HG03442 (cell line): Measurements from ENCODE around the gene TSPEAR.

Source experiments
- ATAC-seq: cut with Tn5 transposase; IDR thresholded peaks from one replicate; pipeline ENCODE4 v1.9.1; 2021; ENCODE audit warnings: mild to moderate bottlenecking, moderate library complexity; ENCODE audit not compliant: unreplicated experiment

Gene TSPEAR

GRCh38 chr21:44723177-44724131, 12.1 kb upstream of the TSPEAR start:
- no peak for ATAC-seq

- no peak for ATAC-seq
Measured at GRCh38 chr21:44722731-44723130, 11.4 kb upstream of the TSPEAR start.

DNA sequence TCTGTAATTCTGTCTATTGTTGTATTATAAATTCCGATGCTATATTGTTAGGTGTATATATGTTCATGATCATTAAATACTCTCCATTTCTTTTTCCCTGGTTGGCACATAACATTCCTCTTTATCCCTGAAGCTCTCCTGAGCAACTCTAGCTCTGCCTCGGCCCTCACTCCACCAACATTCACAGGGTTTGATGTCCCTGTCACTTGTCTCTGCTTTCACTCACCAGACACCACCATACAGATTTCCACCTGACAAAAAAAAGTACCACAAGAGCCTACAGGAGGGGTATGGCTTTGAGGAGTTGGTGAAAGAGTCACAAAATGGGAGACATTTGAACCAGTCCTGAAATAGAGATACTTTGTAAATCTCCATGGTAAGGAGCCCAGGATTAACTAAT, 8.8 kb upstream of the TSPEAR start:
- ATAC-seq: no peak

DNA sequence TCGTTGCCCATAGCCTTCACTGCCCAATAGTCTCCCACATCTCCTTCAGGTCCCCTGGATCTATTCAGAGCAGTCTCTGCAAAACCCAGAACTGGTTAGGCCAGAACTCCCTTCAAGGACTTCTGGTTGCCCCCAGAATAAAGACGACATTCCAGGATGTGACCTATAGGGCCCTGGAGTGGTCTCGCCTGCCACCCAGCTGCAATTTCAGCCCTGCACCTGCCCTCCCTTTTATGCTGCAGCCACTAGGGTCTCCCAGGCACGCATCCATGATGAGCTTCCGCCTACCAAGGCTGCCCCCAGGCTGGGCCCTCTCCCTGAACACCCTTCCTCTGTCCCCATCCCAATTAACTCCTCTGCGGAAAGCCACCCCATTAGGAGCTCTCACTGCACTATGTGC, 7.2 kb upstream of the TSPEAR start:
- ATAC-seq: no peak

DNA sequence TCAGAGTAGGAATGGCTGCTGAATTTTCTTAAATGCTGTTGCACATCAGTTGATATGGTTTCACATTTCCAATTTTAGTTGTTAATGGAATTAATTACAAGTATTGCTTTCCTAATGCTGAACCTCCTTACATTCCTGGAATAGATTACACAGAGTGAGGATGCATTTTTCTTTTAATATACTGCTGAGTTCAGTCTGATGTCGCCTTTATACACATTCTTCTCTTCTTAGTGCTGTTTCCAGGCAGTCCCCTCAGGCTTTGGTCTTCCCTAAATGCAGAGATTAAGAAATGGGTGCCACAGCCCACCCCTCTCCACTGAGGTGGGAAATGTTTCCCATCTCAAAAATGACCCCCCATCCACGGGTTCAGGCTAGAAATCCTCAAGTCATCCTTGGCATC, 6.7 kb upstream of the TSPEAR start:
- ATAC-seq: no peak

DNA sequence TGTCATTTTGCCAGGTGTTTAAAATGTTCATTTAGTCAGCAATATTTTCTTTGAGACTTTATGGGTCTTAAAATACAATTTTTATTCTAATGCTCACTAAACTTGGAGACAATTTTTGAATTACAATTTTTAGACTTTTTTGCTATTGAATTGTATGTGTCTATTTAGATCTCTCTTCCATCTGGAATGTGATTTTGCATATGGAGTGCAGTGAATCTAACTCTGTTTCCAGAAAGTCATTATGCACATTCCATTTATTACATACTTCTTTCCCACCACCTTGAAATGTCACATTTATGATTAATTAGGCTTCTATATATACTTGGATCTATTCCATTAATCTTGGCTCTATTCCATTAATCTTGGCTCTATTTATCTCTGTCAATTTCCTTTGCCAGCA, 5.6 kb upstream of the TSPEAR start:
- ATAC-seq: no peak

DNA sequence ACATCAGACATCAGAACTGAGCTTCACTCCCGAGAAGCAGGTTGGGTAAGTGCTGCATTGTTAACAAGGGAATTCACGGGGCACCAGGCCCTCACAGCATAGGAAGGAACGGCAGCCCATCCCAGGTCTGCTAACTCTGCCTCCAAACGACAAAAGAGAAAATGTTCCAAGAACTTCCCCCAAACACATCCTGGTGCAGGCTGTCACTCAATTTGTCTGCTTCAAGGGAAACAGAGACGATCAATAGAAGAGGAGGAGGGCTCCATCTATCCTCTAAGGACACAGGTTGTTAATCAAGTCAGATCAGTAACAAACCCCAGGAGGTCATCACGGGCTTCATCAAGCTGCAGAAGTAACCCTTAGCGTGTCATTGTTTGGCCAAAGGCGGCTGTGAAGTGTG, 3.5 kb upstream of the TSPEAR start:
- no peak for ATAC-seq

DNA sequence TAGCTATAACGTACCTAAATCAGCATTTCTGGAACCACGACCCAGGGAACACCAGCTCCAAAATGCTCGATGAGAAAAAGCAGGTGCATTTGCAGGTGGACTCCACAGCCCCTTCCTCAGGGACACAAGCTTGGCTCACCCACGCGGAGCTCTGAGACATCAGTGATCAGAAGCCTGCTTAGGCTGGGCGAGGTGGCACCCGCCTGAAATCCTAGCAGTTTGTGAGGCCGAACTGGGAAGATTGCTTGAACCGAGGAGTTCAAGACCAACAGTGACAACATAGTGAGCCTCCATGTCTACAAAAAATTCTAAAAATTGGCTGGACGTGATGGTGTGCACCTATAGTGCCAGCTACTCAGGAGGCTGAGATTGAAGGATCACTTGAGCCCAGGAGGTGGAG, 2.5 kb upstream of the TSPEAR start:
- no peak for ATAC-seq

DNA sequence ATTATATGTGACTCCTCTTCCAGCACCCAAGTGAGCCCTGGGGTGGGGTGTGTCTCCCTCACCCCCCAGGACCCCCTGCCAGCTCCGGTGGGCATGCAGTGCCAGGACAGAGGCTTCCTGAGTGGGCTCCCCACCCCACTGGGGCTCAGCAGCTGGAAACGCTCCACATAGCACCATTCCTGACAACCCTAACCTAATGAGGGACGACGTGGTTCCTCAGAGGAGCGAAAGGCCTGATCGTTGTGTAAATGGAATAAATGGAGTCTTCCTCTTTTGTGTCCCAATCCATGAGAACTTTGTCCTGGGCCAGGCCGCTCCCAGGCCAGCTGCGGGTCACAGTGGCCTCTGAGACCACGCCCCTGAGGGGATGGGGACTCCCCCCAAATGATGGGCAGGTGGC, 1.8 kb upstream of the TSPEAR start:
- no peak for ATAC-seq

GRCh38 chr21:44712203-44713028, 1.0 kb upstream of the TSPEAR start:
- ATAC-seq: no peak

DNA sequence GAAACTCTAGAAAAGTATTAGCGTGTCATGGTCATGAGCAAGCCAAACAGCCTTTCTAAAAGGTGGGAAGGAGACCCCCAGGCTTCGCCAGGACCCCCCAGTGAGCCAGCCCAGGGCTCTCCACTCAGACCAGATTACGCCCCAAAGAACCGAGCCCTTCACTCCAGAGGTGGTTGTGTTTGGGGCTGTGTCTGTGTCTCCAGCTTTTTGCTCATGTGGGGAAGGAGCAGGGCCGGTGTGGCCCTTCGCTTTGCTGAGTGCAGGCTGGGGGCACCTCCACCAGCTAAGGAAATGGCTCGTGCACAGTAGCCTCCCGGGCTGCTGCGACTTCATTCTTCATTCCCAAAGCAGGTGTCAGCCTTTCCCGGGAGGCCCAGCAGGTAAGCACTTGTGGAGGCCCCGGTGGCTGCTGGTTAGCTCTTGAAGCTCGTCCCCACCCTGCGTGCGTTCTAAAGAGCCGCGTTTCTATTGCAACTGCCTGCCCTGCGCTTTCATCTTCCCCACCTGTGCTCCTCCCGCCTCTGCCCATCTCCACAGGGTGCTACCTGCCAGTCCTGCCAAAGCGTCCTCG, 531 bp downstream of the TSPEAR start:
- no peak for ATAC-seq

- ATAC-seq: no peak
Measured at GRCh38 chr21:44710294-44710665, 1.1 kb downstream of the TSPEAR start.

DNA sequence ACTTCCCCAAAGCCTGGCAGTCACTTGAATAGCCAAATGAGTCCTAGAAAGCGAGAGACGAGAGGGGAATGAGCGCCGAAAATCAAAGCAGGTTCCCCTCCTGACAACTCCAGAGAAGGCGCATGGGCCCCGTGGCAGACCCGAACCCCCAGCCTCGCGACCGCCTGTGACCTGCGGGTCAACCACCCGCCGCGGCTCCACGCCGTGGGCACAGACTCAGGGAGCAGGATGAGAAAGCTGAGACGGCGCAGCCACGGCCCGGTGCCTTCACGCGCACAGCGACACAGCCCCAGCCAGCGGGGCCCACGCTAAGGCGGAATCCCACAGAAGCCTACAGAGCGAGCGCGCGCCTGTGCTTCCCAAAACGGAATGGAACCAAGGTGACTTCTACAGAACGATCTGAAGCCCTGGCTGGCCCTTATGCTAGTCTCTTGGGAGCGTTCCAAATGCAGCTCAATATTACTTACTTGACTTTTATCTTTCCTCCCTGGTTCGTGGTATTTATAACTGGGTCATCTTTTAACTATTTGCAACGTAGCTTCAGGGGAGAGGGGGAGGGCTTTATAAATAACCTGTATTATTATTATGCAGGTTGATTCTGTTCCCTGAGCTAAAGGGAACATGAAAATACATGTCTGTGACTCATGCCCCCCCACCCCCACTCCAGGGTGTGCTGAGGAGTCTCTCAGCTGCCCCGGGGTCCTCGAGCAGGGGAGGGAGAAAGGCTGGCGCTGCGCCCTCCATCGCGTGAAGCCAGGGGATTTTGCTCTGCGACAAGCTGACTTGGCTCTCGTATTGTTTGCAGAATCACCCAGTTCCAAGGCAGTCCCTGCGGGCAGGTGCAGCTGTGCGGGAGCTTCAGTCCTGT, 1.7 kb downstream of the TSPEAR start:
- ATAC-seq: no peak

DNA sequence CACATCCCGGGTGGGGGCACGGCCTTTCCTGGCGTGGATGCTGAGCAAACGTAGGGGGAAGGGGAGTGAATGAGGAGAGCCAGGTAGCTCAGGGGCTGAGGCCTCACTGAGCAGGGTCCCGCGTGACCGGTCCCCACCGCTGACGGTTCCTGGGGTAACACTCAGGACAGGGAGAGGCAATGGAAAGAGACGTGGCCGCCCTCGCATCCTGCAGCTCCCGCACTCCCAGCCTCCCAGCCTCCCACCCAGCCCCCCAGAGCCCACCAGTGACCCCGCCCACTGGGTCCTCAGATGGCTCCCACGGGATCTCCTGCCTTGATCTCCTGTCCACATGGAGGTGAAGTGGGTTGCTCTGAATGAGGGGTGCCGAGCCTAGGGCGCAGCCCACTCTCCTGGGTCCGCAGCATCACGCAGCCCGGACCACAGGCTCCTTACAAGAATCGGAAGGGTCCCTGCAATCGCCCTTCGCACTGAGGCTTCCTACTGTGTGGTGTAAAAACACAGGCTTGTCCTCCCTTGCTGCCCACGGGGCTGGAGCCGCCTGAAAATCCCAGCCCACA, 2.4 kb downstream of the TSPEAR start:
- ATAC-seq: no peak

- ATAC-seq: no peak
Measured at GRCh38 chr21:44708213-44708865, 3.0 kb downstream of the TSPEAR start.

DNA sequence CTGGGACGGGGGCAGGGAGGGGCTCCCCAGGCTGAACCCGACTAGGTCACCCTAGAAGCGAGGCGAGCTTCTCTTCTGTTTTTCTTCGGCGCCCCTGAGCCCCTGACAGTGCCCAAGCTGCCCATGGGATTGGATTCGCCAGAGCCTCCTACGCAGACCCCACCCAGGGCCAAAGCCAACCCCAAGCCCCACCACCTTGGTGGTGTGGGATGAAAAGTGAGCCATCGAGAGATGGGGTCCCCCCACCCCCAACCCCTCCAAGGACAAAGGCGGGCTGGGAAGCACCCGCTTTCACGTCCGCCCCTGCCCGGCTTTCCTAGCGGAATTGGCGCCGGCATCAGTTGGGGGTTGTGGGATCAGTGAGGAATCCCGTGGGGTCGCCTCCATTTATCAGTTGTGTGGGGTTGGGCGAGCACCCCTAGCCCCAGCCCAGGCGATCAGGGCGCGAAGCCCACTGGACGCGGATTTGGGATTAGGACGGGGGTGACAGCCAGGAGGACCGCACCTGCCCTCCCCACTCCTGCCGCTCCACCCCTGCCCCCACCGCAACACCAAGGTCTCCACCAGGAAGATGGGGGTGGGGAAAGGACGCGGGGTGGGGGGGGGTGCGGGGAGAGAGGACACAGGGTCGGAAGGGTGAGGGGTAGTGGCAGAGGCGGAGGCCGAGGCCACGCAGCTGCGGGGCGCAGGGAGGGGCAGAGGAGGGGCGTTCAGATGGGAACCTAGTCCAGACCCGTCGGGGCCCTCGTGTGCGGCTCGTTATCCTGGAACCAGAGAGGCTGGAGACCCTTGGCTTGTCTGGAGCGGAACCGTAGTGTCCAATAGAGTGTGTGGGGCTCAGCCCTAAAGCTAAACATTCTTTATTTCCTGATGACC, 4.4 kb downstream of the TSPEAR start:
- no peak for ATAC-seq

DNA sequence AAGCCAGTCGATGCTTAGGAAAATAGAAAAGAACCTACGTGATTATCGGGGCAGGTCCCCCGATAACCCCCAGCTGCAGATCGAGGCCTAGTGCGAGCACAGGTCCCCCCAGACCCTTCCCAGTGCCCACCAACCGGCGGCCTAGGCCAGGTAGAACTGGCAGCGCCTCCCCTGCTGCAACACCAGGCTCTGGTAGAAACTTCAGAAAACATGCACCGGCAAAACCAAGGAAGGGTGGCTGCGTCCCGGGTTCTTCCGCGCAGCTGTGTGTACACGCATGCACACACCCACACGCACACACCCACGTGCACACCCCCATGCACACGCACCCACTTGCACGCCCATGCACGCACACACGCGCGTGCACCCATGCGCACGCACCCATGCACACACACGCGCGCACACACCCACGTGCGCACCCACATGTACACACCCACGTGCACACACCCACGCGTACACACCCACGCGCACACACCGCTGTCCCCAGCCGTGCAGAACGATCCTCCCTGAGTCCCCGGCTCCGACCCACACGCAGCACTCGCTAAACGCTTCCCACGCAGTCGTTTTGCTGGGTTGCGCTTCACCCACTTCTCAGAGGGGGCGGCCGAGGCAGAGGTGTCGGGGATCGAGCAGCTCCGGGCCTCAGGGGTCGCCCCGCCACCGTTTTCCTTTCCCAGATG, 5.2 kb downstream of the TSPEAR start:
- no peak for ATAC-seq

- ATAC-seq: no peak
Measured at GRCh38 chr21:44704636-44705001, 6.8 kb downstream of the TSPEAR start.
